Psoas muscle (tissue), 7 donors: Measurements from ENCODE around the gene DDI1. TPM values are rescaled to one million over a fixed set of nuclear protein-coding genes. Genes with fewer than 3 reads are reported as not detected.

Experiments
- polyA plus RNA-seq, 3 donors: library from polyadenylated mRNA; stranded (reverse); fragments of 200-250 nt; gene quantifications; one replicate each; pipeline ENCODE4 v1.2.3, GENCODE V29; 2013
- total RNA-seq, 4 donors: library from RNA; stranded (reverse); fragmentation: NEBNext Ultra II Directional in 2 of 4; extraction: Animal tissue kit (Norgen Biotek cat#: 25700) in 2 of 4; gene quantifications; one replicate each; pipeline versions ENCODE4 v1.2.1 to v1.2.4, GENCODE V29; 2021 to 2023
- donor health status: healthy with polysubstance abuse.
- donor health status: DM: no; HTN: no; CAD: no; lungs with moderate emphysema.
- donor health status: Bipolar disorder and iron deficiency.
- donor health status: healthy.
- donor health status: DM: no; HTN: no; CAD: no.
- donor health status: DM: no; HTN: no; CAD: no.
- donor health status: DM: yes; HTN: yes; CAD: no.

The DDI1 gene
- total and polyA plus RNA-seq, 7 donors: not detected

Other genes with a start within 250 kb of the DDI1 start
- 1 to 10 TPM; 1.1 to 5.6 (median 3.1) TPM for gene PDGFD, start 127.5 kb downstream of the DDI1 start, total RNA-seq
- gene PDGFD, start 127.5 kb downstream of the DDI1 start, polyA plus RNA-seq: 1 to 10 TPM in 2 of 3 donors, under 1 TPM in 1; 0.53 to 1.8 (median 1.1) TPM